NCI-H524 treated with DMSO at 0.1 percent for 48 hours (cell line): ENCODE results near the gene NALF2.

Experiments
- DNase-seq: peaks from one replicate; lab custom pipeline; 2025; lab: John Stamatoyannopoulos, UW

NALF2 gene

GRCh38 chrX:69503782-69504625 lies at the start of gene NALF2:
NALF2 (plus strand) TSS chrX:69504326; CDS start chrX:69505283, 957 bp downstream.
- peak; percentile 54 for DNase-seq

- DNase-seq: no peak
Observed at GRCh38 chrX:69457756-69458155, 46.4 kb upstream of the NALF2 start.

DNA sequence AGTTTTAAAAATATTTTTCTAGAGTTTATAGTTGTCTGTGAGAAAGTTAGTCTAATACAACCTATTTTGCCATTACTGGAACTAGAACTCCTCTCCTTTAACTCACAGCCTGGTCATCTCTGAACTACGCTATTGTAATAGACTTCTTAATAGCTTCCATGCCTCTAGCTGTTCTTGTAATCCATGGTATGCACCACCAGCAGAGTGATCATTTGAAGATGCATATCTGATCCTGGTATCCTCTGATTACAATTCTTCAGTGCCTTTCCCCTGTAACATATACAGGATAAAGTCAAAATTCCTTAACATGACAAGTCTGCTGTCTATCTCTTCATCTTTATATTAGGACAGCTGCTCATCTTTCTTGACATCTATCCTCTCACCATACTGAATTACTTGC lies 37.6 kb upstream of the NALF2 start:
- no peak for DNase-seq

DNA sequence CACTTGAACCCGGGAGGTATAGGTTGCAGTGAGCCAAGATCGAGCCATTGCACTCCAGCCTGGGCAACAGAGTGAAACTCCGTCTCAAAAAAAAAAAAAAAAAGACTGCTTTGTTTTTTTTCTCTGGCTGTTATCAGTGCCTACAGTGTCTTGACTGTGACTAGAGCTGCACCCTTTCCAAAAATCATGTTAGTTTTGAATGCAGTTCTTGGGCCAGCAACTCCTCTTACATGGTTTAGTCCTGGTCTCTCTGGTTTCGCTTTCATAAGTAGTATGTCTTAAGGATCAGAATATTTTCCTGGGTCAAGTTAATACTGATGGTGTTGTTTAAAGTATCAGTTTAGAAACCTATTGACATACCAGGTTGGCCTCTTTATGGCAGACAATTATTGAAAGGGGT lies 34.2 kb upstream of the NALF2 start:
- no peak for DNase-seq

DNA sequence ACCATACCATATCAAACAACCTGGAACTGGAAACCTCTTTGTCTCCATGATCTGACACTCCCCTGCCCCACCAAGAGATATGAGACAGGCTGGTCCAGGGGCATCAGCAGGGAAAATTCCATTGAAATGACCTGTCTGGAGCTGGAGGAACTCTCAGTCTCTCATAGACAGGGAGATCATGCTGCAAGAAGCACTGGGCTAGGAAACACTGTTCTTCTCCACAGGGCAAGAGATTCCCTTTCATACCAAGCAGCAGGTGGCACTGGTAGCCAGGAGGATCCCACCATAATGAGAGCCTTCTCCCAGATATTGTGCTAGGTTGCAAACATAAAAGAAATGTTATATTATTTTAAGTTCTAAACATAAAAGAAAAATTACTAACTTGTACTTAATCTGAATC lies 14.5 kb upstream of the NALF2 start:
- no peak for DNase-seq

GRCh38 chrX:69493193-69493592 lies 10.9 kb upstream of the NALF2 start:
- no peak for DNase-seq

- no peak for DNase-seq
Observed at GRCh38 chrX:69493766-69494165, 10.4 kb upstream of the NALF2 start.

DNA sequence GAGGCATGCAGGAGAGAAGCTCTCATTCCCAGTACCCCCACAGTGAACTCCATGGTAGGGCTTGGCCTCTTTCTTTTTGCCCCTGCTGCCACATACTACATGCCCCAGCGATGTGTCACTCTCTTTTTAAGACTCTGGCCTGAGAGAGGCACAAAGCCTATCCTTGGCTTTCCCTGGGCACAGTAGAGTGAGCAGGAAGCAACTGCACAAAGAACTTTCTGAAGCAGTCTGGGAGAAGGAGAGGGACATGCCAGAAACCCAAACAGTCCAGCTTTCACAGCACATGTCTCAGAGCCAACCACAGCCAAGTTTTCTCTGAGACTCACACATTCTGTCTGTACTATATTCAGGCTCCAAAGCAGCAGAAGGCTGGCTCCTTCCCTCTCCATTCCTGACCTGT lies 7.9 kb upstream of the NALF2 start:
- DNase-seq: no peak

GRCh38 chrX:69501429-69501828 lies 2.7 kb upstream of the NALF2 start:
- no peak for DNase-seq

DNA sequence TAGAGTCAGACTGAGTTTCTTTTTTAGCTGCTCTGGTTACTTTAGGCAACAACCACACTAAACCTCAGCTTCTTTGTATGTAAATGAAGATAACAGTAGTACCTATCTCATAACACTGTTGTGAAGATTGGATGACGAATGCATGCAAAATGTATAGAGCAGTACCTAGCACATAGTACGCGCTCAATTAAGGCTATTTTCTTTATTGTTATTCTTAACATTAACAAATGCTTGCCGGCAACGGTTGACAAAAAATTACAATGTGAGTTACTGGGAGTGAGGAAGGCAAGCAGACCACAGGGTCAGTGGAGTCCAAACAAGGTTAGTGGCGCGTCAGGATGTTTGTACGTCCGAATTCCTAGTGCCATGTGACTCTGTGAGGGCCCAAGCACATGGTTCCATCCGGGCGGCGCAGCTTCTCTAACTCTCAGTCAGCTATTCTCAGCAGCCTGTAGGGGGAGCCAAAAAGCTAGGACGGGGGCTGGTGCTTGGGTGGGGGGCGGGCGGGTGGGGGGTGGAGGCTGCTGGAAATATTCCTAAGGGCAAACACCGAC lies 821 bp upstream of the NALF2 start:
- peak; percentile 33 for DNase-seq

DNA sequence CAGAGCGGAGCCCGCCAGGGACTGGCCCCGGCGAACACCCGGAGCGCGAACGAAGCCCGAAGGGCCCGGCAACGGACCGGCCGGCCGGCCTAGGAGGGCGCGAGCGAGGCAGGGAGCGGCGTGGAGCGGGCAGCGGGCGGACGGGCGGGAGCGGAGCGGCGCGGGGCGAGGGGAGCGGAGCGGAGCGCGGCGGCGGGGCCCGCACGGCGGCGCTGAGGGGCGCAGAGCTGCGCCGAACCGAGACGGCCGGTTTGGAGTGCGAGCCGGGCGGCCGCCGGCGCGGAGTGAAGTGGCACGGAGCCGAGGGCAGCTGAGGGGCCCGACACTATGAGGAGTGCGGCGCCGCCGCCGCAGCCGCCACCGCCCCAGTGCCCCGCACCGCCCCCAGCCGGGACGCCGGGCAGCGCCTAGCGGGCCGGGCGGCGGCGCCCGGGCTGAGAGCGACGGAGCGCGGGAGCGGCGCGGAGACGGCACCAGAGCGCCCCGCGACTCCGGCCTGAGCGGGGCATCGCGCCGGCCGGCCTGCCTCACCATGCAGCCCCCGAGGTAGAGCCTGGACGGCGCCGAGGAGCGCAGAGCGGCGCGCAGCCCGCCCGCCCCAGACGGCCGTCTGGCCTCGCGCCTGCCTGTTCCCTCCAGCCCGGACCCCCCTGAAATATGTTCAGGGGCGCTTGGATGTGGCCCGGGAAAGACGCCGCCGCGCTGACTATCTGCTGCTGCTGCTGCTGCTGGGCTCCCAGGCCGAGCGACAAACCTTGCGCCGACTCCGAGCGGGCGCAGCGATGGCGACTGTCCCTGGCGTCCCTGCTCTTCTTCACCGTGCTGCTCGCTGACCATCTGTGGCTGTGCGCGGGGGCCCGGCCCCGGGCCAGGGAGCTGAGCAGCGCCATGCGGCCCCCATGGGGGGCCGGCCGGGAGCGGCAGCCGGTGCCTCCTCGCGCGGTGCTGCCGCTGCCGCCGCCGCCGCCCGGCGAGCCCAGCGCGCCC lies 793 bp downstream of the NALF2 start:
- no peak for DNase-seq

DNA sequence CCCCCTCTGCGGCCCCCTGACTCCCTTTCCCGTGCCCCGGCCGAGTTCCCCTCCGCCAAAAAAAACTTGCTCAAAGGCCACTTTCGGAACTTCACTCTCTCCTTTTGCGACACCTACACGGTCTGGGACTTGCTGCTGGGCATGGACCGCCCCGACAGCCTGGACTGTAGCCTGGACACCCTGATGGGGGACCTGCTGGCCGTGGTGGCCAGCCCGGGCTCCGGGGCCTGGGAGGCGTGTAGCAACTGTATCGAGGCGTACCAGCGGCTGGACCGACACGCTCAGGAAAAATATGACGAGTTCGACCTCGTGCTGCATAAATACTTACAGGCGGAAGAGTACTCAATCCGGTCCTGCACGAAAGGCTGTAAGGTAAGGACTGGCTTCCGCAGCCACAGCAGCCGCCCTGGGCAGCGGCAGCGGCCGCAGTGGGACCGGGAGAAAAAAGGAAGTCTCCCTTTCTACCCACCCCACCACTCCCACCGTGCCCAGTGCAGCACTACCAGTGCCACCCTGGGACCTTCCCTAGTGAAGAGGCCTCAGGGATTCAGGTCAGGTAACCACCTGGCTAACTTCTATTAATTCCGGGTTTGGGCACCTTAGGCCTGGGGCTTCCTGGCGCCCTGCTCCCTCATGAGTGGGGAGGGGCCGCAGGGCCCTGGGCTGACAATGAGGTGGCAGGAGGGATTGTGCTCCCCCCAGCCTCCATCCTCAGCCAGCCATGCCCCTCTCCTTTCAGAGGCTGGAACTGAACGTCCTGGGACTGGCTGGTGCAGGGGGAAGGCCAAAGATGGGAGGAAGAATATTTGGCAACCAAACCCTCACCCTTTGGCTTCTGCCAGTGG lies 1.9 kb downstream of the NALF2 start:
- DNase-seq: no peak

DNA sequence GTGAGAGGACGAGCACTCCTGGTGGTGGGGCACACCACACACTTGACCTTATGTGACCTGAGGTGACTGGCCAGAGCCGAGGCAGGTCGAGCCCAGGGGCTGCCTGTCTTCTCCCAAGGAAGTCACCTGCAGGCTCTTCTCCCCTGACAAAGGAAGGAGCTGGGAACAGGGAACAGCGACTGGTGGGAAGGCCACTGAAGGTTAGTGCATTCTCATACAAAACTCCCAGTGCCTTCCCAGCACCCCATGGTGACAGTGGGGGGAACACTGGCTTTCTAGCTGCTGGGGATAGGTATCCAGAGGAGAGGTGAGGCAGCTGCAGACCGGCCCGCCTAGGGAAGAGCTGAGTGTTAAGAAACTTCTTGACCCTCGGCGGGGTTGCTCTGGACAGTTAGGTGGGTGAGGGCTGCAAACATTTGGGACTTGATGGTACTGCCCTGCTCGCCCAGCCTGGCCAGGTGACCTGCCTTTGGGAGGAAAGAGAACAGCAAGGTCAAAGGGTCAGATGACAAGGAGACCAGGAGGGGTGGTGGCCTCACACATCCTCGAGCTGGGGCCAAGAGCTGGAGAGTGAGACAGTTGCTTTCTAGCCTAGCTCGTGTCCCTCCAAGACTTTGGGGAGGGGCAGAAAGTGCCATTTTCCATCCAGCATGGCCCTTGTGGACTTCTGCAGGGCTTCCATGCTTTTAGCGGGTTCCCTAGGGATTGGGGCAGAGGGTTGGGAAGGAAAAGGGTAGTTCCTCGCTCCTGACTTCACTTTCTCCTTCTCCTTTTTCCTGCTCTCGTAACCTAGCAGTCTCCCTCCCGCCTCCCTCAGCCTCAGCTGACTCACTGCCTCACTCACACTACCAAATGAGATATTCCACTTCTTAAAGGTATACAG lies 2.7 kb downstream of the NALF2 start:
- no peak for DNase-seq

- no peak for DNase-seq
Observed at GRCh38 chrX:69507500-69507789, 3.3 kb downstream of the NALF2 start.

DNA sequence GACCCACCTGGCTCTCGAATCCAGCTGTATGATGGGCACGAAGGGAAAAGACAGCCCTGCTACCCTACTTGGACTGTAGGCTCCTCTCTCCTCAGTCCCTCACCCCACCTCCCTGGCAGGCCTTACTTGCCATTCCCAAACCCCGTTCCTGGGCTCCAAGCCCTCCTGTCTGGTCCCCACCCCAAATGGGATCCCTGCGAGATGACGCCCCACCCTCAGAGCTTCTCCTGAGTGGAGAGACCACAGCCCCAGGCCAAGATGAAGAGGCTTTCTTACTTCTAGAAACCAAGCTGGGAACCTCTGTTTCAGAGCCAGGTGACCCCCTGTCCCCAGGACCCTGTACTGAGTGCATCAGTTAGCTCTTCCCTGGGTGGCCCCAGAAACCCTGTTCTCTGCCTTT lies 4.5 kb downstream of the NALF2 start:
- DNase-seq: no peak

- no peak for DNase-seq
Observed at GRCh38 chrX:69510137-69510715, 6.1 kb downstream of the NALF2 start.

GRCh38 chrX:69510914-69511513 lies 6.9 kb downstream of the NALF2 start:
- no peak for DNase-seq

DNA sequence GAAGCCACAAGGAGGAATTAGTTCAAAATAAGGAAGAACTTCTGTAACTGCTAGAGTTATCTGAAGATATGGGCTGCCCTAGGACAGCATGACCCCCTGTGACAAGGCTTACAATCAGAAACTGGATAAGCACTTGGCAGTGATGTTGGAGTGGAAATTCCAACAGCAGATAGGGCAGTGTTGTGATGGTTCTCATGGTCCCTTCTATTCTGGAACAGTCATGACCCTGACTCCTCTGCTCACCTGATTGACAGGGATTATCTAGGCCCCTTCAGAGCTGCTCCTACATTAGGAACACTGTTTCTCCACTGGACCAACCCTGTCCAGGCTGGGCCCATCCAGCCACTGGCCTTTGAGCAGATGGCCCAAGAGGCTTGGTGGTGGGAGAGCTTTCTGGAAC lies 17.9 kb downstream of the NALF2 start:
- DNase-seq: no peak

DNA sequence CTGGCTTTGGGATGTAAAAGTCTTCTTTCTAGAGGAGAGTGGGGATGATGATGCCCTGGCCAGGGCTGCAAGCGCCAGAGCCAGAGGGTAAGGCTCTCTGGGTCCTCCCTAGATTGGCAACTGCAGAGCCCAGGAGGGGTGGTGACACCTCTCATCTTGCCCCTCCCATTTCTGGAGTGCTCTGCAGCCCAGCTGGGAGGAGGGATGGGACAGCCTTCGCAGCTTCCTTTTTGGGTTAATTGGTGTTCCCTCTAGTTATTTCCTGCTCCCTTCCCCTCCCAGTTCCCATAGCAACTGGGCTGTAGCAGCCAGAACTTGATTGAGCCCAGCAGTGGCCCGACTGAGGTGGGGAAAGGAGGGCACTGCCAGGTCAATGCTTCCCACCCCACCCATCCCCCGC lies 19.2 kb downstream of the NALF2 start:
- no peak for DNase-seq

- no peak for DNase-seq
Observed at GRCh38 chrX:69524781-69525363, 20.7 kb downstream of the NALF2 start.
